GM10266 (cell line): ENCODE data around the gene VKORC1L1.
"Not testable (repeated sequence)": the region's sequence is repeated elsewhere in the genome, so short reads cannot be mapped to it uniquely, and the experiment has no call there.

Source experiments
- DNase-seq: peaks from one replicate; pipeline ENCODE4 v3.0.0; 2012; ENCODE audit errors: extremely low spot score
- TF ChIP-seq, protein P1 (sequence below): IDR thresholded peaks from 2 replicates; pipeline ENCODE4 v1.5.1; 2012; ENCODE audit warnings: mild to moderate bottlenecking, low read depth; ENCODE audit not compliant: control insufficient read depth, insufficient read depth; ENCODE audit errors: missing control alignments

The VKORC1L1 gene

DNA sequence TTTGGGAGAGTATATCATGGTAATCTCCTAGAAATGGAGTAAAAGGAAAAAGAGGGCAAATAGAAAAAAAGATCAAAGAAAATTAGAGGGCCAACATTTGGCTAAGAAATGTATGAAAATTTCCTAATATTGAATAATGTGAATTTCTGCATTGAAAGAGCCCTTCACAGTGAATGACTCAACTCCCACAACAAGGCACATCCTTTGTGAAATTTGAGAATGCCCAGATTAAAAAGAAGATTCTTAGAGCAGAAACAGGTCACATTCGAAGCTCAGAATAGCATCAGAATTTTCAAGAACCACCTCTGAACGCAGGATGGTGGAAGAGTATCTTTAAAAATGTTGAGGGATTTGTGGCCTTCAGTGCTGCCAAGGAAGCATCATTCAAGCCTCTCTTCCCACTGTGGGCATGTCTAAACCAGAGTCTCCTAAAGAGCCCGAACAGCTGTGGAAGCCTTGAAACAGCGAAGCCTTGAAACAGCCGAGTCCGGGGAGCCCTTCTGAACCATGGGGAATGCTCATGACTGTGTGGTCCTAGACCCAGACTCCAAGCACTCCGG, 65.5 kb downstream of the VKORC1L1 start:
- no peak for DNase-seq
- TF ChIP-seq, protein P1, sequence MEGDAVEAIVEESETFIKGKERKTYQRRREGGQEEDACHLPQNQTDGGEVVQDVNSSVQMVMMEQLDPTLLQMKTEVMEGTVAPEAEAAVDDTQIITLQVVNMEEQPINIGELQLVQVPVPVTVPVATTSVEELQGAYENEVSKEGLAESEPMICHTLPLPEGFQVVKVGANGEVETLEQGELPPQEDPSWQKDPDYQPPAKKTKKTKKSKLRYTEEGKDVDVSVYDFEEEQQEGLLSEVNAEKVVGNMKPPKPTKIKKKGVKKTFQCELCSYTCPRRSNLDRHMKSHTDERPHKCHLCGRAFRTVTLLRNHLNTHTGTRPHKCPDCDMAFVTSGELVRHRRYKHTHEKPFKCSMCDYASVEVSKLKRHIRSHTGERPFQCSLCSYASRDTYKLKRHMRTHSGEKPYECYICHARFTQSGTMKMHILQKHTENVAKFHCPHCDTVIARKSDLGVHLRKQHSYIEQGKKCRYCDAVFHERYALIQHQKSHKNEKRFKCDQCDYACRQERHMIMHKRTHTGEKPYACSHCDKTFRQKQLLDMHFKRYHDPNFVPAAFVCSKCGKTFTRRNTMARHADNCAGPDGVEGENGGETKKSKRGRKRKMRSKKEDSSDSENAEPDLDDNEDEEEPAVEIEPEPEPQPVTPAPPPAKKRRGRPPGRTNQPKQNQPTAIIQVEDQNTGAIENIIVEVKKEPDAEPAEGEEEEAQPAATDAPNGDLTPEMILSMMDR: no peak

DNA sequence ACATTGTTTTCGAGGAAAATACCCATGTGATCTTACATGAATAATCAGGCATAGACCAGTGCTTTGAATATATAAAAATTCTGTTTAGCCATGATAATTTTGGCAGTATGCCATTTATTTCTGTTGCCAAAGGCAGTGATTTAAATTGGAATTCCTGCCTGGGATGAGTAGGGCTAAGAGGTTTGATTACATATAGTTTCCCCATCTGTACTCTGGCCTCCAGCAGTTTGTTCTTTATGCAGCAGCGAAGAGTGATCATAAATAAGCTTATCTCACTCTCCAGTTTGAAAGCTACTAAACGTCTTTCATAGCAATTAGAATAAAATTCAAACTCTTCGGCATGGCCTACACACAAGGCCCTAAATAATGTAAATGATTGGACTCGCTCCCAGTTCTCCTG, 72.9 kb downstream of the VKORC1L1 start:
- DNase-seq: not testable (repeated sequence)

DNA sequence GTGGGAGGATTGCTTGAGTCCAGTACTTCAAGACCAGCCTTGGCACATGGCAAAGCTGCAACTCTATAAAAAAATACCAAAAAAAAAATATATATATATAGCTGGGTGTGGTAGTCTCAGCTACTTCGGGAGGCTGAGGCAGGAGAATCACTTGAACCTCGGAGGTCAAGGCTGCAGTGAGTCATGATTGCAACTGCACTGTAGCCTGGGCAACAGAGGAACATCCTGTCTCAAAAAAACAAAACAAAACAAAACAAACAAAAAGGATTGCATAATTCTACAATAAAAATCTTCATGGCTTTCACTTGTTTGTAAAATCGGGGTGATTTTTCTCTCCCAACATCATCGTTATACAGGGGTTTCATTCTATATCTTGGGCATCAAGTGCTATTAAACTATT, 74.0 kb downstream of the VKORC1L1 start:
- TF ChIP-seq, protein P1: no peak
- DNase-seq: no peak

DNA sequence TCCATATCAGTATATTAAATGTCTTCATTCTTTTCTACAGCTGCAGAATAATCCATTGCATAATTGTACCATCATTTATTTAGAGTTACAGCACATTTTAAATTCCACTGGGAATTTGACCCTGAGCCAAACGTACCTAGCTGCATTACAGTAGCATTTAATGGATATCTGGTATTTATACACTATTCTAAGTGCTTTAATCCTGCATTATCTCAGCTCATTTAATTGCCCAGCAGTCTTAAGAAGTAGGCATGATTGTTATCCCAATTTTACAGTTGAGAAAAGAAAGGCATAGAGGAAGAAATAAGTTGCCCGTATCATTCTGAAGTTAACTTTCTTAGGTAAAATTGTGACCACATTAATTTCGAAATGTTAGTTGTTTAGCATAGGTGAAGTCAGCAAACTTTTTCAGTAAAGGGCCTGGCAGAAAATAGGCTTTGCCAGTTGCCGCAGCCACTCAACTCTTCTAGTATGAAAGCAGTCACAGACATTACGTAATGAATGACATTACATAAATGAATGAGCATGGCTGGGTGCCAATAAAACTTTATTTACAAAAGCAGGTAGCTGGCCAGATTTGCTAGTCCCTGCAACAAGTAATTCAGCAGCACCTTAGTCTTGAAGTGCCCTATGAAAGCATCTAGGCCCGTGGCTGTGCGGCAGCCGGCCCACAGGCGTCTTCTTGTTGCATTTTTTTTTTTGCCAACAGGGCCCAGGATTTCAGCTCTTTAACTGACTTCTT, 79.1 kb downstream of the VKORC1L1 start:
- no peak for DNase-seq
- TF ChIP-seq, protein P1: no peak

DNA sequence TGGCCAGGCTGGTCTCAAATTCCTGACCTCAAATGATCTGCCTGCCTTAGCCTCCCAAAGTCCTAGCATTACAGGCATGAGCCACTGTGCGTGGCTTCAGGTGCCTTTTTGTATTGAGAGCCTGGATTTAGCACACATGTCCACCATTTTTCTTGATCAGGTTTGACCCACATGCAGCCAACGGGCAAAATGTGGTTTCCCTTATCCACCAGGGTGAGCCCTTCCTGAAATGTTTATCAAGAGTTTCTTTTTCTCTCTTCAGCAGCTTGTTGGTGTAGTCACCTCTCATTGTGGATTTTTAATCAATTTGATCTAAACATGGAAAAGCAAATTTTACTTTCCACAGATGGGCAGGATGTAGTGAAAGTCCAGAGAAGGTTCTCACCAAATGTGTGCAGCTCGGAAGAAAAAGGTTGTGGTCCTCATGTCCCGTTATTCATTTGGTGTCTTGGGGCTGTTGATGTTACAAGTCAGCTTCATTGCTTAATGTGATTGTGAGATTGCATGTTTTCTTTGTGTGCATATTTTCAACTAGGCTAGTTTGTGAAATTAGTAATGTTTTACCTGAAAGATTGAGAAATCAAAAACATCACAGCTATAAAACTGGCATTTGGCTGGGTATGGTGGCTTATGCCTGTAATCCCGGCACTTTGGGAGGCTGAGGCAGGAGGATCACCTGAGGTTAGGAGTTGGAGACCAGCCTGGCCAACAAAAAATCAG, 80.3 kb downstream of the VKORC1L1 start:
- no peak for DNase-seq
- TF ChIP-seq, protein P1: no peak

DNA sequence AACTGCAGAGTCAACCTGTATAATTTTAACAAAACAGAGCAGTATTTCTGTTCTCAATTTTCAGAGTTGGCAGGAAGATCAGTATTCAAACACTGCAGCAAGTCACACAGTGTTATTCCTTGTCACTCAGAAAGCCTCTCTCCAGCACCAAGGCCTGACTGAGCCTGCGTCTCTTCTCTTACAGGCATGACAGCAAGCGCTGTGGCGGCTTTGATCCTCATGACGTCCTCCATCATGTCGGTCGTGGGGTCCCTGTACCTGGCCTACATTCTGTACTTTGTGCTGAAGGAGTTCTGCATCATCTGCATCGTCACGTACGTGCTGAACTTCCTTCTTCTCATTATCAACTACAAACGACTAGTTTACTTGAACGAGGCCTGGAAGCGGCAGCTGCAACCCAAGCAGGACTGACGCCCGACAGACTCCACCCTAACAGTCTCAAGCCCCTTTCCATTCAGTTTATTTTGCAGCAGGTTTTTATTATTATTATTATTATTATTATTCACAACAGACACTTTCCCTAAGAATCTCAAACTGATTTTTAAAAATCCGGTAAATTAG, 81.1 kb downstream of the VKORC1L1 start:
- TF ChIP-seq, protein P1: no peak

DNA sequence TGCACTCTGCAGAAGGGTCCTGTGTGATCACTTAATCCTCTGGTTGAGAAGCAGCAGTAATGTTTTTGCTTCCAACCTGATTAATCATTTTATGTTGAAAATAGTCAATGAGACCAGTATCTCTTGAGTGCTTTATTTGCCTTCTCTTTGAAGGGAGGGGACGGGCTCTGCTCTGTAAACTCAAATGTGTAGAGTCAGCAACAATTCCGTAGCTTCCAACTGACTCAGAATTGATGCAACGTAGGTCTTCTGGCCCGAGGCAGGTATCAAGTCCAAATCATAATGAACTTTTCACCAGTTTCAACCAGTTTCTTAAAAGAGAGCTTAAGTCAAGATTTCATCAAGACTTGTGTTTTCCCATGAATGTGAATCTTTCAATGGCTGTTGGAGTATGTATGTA, 82.8 kb downstream of the VKORC1L1 start:
- TF ChIP-seq, protein P1: no peak

More for the DNA sequence above, 81.1 kb downstream of the VKORC1L1 start:
- DNase-seq: no peak

More for the DNA sequence above, 82.8 kb downstream of the VKORC1L1 start:
- DNase-seq: no peak
